Chondrocyte (in vitro differentiated cells): Measurements from ENCODE around the gene TRAF2. TPM values are rescaled to one million over a fixed set of nuclear protein-coding genes. Genes with fewer than 3 reads are reported as not detected.

ENCODE experiments used
- DNase-seq: peaks from one replicate; pipeline ENCODE4 v3.0.0; 2021; ENCODE audit warnings: mixed read lengths, low spot score
- H3K27ac Mint-ChIP-seq: one replicate; pipeline ENCODE4 v1.8.0; 2021; ENCODE audit warnings: mild to moderate bottlenecking, moderate library complexity, mixed read lengths; ENCODE audit not compliant: unreplicated experiment
- H3K27me3 Mint-ChIP-seq: 2 replicates; pipeline ENCODE4 v1.8.0; 2021; ENCODE audit warnings: low read depth, mixed read lengths
- H3K36me3 Mint-ChIP-seq: 2 replicates; pipeline ENCODE4 v1.8.0; 2021; ENCODE audit warnings: low read depth, mixed read lengths
- H3K4me1 Mint-ChIP-seq: 2 replicates; pipeline ENCODE4 v1.8.0; 2021; ENCODE audit warnings: low read depth, mild to moderate bottlenecking, mixed read lengths
- H3K4me3 Mint-ChIP-seq: one replicate; pipeline ENCODE4 v1.8.0; 2021; ENCODE audit warnings: mild to moderate bottlenecking, moderate library complexity, mixed read lengths; ENCODE audit not compliant: unreplicated experiment
- H3K9me3 Mint-ChIP-seq: 2 replicates; pipeline ENCODE4 v1.8.0; 2021; ENCODE audit warnings: low read depth, mixed read lengths
- CTCF ChIP-seq: fragments of 200-600 bp; sonication (generic); IDR thresholded peaks from 2 replicates; pipeline ENCODE4 v1.5.0; 2021; ENCODE audit warnings: antibody characterized with exemption, mild to moderate bottlenecking, moderate library complexity
- total RNA-seq: library from RNA; stranded (reverse); gene quantifications from 3 replicates; pipeline ENCODE4 v1.2.1, GENCODE V29; 2021

The TRAF2 gene
- total RNA-seq, 1 donor from 2014 or later: 10.4 TPM

- no peak overlapping the region for H3K4me3 Mint-ChIP-seq
- H3K9me3 Mint-ChIP-seq: peaks cover 3% of the 10 kb centered on the region
- no peak overlapping the region for H3K27ac Mint-ChIP-seq
- H3K27me3 Mint-ChIP-seq: peaks cover 3% of the 10 kb centered on the region
- TF ChIP-seq CTCF: no peak
- DNase-seq: no peak
- no peaks in the 10 kb centered on the region for H3K36me3 Mint-ChIP-seq
- H3K4me1 Mint-ChIP-seq: peaks cover 4% of the 10 kb centered on the region
Observed at GRCh38 chr9:136961279-136962065, 75.2 kb downstream of the TRAF2 start.

DNA sequence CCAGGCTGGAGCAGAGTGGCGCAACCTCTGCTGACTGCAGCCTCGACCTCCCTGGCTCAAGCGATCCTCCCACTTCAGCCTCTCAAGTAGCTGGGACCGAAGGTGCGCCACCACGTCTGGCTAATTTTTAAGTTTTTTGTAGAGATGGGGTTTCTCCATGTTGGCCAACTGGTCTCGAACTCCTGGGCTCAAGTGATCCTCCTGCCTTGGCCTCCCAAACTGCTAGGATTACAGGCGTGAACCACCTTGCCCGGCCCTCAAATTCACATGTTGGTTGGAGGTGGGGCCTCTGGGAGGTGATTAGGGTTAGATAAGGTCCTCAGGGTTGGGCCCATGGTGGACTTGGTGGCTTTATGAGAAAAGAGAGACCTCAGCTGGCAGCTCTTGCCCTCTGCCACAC is 75.8 kb downstream of the TRAF2 start:
- Mint-ChIP-seq H3K27me3 (peaks cover 3% of the 10 kb centered on the region), H3K4me3 (no peak overlapping the region), H3K36me3 (no peaks in the 10 kb centered on the region), H3K9me3 (no peaks in the 10 kb centered on the region), H3K27ac (no peak overlapping the region), H3K4me1 (peaks cover 4% of the 10 kb centered on the region)
- no peak for TF ChIP-seq CTCF
- no peak for DNase-seq

- no peaks in the 10 kb centered on the region for H3K36me3 Mint-ChIP-seq
- peaks cover 4% of the 10 kb centered on the region for H3K4me1 Mint-ChIP-seq
- no peak overlapping the region for H3K27ac Mint-ChIP-seq
- peaks cover 3% of the 10 kb centered on the region for H3K27me3 Mint-ChIP-seq
- TF ChIP-seq CTCF: no peak
- no peak for DNase-seq
- no peaks in the 10 kb centered on the region for H3K9me3 Mint-ChIP-seq
- no peak overlapping the region for H3K4me3 Mint-ChIP-seq
Observed at GRCh38 chr9:136962701-136963248, 76.5 kb downstream of the TRAF2 start.

DNA sequence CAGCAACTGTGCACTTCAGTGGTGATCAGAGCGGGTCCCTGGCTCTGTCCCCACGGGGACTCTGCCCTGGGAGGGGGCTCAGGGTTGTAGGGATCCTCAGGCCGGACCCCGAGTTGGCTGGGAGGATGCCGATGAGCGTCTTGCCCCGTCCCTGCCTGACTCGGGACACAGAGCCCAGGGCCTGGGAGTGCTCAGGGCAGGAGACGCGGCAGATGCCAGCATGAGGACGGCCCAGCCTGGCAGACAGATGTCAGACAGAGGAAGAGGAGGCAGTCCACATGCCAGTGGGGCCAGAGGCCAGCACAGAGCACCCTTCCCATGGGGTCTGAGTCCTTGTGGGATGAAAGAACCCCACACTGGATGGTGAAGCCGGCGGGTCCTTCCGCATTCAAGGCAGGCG is 77.0 kb downstream of the TRAF2 start:
- H3K27me3 Mint-ChIP-seq: peaks cover 3% of the 10 kb centered on the region
- H3K4me3 Mint-ChIP-seq: no peak overlapping the region
- no peak overlapping the region for H3K27ac Mint-ChIP-seq
- H3K4me1 Mint-ChIP-seq: peaks cover 4% of the 10 kb centered on the region
- no peak for DNase-seq
- no peaks in the 10 kb centered on the region for H3K9me3 Mint-ChIP-seq
- no peaks in the 10 kb centered on the region for H3K36me3 Mint-ChIP-seq
- TF ChIP-seq CTCF: no peak

DNA sequence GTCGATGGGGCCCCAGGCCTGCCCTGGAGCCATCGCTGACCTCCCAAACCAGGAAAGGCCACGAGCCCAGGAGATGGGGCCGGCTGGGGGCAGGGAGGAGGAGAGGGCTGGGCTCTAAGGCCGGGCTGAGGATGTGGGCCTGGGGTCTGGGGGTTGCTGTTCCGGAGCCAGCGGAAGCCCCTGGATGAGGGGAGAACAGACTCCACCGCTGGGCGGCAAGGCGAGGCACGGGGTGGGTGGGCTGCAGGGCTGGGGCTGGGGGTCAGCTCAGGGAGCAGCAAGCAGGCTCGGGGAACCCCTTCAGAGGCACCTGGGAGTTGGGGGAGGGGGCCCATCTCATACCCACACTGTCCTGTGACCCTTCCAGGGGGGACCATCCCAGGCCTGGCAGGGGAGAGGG is 77.4 kb downstream of the TRAF2 start:
- no peak for TF ChIP-seq CTCF
- no peak for DNase-seq
- Mint-ChIP-seq H3K36me3 (no peaks in the 10 kb centered on the region), H3K27ac (no peak overlapping the region), H3K4me3 (no peak overlapping the region), H3K27me3 (peaks cover 3% of the 10 kb centered on the region), H3K9me3 (no peaks in the 10 kb centered on the region), H3K4me1 (peaks cover 4% of the 10 kb centered on the region)
